CD4-positive, alpha-beta T cell treated with Interleukin-17A for 1 hour (primary cell): ENCODE measurements around the gene COMT.
"Not testable (repeated sequence)": the region's sequence is repeated elsewhere in the genome, so short reads cannot be mapped to it uniquely, and the experiment has no call there.

Experiments used
- DNase-seq: peaks from one replicate; pipeline ENCODE4 v3.0.0-alpha.2; 2020

The COMT gene

DNA sequence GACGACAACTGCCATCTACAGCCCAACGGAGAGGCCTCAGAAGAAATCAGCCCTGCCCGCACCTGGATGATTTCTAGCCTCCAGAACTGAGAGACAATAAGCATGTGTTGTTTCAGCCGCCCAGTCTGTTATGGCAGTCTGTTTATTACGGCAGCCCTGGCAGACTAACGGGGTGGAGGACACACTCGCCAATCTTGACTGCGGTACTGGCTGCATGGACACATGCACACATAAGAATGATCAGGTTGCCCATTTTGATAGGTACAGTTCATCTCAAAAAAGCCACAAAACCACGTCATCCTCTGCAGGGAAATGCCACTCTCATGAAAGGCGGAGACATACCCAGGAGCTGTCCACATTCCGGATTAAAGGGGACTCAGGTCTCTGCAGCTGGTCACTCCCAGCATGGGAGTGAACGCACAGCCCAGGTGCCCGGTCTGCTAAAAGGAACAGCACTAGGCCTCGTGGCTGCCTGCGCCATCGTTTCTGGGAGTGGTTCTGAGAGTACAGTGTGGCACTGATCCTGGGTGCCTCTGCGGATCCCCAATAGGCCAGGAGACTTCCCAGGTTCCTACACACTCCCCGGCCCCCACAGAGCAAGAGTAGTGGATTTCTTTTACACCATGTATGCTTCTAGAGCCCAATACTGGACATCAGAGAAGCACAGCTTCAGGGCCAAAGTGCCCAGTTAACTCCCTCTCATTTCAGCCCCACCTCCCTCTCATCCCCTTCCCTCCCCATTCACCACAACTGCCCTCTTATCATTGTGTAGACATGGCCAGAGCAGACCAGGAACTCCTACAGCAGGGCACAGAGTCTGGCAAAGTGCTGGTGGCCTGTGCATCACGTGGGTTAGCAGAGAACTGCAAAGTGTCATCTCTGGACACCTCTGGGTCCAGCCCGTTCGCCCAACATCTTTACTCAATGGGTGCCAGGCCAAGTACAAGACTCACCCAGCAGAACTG, 11.7 kb upstream of the COMT start:
- no peak for DNase-seq

DNA sequence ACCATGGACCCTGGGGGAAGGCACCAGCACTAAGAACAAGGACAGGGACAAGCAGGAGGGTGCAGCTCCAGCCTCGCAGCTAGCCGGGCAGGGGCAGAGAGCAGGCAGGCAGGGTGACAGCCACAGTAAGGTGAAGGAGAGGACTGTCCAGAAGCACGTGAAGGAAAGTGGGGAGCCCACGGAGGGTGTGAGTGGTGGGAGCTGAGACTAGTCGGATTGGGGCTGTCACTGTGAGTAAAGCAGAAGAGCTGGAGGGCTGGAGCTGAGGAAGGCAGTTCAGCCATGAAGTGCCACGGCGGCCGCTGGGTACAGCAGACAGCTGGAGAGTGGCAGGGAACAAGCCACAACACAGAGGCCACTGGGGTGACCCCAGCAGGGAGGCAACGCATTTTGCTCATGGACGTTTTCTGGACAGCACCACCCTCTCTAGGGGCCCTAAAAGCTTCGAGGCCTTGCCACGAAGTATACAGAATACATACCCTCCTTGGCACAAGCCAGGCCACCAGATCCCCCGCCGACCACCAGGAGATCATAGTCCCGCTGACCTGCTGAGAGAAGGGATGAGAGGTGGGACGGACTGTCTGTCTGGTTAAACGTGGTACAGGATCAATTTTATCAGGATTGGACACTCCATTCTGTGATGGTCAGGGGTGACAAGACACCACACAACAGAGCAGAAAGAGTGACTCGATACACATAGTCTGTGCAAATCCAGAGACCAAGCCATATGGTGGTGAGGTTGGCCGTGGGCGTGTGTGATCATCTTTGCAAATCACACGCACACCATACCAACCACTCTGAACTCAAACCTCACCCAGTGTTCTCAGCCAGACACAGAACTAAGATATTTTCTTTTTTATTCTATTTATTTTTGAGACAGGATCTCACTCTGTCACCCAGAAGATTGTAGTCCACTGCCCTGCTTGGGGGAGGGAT, 10.8 kb upstream of the COMT start:
- DNase-seq: no peak

DNA sequence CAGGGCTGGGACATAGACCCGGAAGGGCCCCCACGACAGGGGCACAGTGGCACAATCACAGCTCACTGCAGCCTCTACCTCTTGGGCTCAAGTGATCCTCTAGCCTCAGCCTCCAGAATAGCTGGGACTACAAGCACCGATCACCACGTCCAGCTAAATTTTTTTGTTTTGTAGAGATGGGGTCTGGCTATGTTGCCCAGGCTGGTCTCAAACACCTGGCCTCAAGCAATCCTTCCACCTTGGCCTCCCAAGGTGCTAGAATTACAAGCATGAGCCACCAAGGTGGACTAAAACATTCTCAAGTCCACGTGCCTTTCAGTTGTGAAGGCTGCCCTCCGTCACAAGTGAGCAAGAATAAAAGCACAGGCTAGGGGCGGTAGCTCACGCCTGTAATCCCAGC, 10.1 kb upstream of the COMT start:
- no peak for DNase-seq

DNA sequence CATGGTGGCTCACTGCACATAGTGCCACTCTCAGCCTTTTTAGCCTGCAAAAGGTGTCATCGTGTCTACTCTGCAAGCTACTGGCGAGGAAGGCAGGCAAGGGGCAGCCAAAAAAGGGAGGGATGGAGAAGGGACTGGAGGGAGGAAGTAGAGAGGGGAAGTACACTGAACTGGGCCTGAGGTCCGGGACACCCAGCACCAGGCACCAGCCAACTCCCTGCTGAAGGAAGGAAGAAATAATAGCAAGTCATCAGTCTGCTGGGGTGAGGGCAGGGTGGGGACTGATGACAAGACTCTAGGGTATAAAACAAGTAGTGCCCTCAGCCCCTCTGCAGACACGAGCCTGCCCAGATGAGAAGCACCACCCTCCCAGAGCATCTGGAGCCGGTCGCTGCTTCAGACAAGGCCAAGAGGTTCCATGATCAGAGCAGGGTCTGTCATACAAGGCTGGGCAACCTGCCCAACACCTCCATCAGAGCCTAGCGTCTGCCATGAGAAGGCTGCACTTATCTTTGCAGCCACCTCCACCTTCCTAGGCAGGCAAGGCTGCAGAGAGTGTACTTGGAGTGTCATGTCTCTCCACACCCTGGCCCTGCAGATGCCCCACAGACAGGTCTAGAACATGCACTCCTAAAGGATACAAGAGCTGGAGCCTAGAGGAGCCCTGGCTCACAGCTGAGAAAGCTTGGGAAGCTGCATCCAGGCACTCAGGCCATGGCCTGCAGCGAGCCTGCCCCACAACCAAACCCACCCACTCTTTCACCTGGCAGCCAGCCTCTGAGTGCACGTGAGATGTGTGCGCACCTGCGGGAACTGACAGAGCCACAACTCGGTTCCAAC, 9.0 kb upstream of the COMT start:
- no peak for DNase-seq

DNA sequence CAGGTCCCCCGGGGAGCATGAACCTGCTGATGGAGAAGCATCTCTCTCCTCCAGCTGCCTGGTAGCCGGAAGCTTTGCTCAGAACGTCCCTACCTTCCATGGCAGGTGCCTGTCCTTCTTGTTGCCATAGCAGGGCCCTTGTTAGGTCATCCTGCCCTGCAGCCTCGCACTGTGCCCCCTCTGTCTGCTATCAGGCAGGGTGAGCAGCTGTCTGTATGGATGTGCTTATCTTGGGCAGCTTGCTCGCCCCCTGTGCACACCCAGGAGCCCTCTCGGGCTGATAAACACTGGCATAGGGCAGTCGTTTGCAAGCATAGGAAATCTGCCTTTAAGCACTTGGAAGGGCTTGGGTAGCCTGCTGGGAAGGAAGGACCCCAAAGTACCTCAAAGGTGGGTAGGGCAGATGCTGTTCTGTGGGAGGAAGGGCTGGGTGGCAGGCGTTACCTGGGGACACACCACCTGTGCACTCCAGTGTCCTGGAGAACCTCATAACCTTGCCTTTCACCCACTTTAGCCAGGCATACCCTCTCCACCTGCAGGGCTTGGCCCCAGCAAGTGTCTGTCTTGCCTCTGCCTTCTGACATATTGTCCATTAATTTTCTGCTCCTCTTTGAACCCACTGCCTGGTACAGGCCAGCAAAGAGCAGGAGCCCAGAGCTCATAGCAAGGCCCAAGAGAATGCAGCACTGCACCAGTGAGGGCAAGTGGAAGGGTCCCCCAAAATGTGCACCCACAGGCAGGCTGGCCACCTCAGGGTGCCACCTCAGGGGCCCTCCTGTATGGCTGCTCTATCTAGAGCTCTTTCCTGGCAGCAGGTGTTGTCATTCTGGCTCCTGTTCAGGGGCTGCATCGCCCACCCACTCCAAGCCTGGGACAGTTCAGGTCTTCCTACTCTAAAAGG, 8.0 kb upstream of the COMT start:
- no peak for DNase-seq

DNA sequence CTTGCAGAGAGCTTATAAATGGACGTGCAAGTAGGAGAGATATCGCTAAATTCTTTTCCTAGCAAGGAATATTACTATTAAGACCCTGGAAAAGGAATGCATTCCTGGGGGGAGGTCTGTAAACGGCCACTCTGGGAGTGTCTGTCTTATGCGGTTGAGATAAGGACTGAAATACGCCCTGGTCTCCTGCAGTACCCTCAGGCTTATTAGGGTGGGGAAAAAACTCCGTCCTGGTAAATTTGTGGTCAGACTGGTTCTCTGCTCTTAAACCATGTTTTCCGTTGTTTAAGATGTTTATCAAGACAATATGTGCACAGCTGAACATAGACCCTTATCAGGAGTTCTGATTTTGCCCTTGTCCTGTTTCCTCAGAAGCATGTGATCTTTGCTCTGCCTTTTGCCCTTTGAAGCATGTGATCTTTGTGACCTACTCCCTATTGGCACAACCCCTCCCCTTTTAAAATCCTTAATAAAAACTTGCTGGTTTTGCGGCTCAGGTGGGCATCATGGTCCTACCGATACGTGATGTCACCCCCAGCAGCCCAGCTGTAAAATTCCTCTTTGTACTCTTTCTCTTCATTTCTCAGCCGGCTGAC, 6.4 kb upstream of the COMT start:
- not testable (repeated sequence) for DNase-seq

DNA sequence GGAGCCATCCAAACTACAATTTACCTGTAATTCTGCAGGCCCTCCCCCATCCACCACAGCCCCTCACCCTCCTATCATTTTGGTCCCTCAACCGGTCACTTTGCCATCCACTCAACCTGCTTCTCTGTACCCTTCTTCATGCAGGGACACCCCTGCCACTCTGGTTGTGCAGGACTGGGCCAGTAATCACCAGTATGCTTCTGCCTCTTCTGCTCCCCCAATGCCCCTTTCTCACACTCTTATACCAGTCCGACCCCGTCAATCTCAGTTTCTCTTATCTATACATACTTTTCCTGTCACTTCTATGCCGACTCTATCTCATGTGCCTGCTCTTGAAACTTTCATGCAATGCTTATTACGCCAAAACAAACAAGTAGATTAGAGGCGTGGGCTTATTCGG, 5.1 kb upstream of the COMT start:
- no peak for DNase-seq

DNA sequence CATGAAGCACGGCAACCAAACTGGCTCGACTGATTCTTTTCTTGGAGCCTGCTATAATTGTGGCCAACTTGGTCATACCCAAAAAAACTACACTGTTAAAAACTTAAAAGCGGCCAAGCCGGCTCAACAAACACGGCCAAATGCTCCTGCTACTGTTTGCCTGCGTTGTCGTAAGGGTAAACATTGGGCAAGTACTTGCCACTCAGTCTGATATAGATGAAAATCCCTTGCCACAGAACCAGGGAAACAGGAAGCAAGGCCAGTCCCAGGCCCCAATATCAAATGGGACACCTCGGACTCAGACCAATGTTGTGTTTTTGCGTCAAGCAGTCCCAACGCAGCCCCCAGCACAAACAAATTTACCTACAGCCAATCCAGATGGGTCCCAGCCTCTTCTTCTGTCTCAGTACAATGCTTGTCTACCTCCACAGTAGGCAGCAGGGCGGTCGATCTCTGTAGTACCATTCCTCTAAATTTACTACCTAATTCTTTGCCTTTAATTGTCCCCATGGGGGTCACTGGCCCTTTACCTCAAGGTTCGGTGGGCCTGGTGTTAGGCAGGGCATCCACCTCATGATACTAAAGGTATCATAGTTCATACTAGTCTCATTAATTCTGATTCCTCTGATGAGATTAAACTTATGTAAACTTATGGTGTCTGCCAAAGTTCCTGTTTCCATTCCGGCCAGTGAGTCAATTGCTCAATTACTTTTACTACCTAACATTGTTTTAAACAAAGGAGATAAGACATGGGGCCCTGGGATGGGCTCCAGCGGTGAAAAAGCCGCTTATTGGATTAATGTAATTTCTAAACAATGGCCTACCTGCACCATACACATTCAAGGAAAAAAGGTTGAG, 3.7 kb upstream of the COMT start:
- no peak for DNase-seq

DNA sequence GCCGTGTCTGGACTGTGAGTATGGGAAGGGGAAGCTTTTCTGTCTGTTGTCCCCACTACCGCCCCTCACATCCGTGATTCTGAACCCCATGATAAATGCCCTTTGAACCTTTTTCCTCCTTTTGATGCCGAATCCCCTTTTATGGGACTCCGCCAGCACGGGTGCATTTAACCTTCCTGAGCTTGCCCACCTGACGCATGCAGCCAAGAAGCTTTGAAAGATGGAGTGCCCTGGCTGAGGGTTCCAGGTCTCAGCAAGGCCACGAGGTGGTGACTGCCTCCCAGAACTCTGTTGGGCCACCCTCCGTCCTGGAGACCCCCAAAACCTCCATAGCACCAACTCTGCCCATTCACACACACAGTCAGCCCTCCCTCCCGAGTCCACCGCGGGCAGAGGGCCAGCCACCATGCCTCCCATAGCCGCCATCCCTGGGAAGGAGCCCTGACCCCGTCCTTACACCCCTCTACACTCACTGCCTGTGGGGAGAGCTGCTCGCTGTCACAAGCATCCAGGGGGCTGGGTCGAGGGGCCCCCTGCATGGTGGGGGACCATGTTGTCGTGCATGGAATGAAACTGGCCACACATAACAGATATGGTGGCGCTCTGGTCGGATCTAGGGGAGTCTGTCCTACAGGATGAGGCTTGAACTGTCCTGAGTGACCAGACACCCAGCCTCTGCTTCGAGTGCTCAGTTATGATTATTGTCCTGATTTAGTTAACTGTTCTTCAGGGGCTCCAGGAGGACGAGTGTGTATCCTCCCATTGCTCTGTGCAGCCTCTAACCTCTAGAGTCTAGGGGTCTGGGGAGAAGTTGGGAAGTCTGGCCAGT, 822 bp upstream of the COMT start:
- DNase-seq: no peak

DNA sequence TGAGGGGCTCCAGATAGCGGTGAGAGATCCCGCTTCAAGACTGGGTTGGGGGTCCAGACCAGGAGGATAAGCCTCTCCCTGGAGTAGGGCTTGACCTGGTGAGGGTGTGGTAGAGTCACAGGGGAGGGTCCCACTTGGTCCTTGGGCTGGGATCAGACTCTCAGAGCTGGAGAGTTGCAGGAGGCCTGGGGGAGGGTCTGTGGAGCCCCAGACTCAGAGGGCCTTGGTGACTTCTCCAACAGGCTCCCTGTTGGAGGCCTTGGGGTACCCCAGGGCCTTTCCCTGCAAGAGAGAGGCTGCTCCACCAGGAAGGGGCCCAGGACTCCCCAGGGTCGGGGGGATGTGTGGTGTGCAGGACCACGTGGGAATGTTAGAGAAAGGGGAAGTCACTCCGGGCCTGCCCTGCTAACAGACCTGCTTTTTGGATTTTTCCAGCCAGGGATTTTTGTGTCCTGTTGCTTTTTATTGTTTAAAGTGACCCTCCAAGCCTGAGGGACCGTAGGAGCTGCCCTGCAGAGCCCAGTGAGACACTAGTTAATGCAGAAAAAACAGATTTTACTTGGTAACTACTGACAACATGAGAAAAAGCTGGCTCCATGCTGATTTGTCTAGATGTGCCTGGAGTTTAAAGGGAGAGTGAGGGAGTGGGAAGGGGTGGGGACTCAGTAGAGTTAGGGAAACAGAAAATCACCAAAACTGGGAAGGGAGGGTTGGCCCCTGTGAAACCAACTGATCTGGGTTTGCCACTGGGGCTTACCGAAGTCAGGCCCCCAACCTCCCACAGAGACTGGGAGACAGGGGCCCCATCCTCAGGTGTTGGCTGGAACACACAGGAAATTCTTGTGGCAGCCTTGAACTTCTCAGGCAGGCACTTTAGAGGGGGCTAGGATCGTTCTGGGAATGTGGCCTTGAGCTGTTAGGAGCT, 847 bp downstream of the COMT start:
- peak; percentile 6 for DNase-seq

DNA sequence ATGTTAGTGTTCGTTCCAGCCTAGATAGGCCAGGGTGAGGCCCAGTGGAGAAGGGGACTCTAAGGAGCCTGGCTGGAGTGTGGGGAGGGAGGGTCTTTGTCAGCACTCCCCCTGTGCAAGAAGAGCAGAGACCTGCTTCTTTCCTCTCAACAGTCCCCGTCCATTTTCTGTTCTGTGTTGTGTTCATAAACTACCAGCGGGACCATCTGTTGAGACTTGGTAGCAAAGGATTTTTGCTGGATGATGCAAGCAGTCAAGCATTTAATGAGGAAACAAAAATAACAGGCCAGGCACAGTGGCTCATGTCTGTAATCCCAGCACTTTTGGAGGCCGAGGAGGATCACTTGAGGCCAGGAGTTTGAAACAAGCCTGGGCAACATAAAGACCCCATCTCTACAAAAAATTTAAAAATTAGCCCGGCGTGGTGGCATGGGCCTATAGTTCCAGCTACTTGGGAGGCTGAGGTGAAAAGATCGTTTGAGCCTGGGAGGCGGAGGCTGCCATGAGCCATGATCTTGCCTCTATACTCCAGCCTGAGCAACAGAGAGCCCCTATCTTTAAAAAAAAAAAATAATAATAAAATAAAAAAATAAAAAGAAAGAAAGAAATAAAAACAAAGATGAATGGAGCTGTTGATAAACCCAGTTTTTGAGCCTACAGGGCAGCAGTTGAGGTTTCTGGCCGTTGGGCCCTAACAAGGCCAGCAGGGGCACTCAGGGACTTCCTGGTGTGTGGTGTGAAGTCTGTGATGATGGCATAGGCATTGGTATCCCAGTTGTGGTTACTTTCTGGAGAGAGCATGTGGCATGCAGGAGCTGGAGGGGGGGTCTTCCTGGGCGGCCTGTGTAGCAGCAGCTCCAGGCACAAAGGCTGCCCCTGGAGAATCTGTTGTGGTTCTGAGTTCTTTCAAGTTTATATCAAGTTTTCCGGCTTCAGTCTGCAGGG, 1.8 kb downstream of the COMT start:
- DNase-seq: no peak

DNA sequence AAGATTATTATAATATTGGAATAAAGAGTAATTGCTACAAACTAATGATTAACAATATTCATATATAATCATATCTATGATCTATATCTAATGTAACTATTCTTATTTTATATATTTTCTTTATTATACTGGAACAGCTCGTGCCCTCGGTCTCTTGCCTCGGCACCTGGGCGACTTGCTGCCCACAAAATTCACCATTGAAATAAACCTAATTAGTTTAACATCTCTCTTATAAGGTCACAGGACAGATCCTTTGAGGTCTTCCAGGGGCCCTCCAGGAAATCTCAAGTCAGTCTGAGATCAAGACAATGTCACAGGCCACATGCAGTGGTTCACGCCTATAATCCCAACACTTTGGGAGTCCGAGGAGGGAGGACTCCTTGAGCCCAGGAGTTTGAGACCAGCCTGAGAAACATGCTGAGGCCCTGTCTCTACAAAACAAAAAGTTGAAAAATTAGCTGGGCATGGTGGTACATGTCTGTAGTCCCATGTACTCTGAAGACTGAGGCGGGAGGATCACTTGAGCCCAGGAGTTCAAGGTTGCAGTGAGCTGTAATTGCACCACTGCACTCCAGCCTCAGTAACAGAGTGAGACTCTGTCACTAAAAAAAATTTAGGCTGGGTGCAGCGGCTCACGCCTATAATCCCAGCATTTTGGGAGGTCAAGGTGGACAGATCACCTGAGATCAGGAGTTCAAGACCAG, 6.6 kb downstream of the COMT start:
- no peak for DNase-seq

DNA sequence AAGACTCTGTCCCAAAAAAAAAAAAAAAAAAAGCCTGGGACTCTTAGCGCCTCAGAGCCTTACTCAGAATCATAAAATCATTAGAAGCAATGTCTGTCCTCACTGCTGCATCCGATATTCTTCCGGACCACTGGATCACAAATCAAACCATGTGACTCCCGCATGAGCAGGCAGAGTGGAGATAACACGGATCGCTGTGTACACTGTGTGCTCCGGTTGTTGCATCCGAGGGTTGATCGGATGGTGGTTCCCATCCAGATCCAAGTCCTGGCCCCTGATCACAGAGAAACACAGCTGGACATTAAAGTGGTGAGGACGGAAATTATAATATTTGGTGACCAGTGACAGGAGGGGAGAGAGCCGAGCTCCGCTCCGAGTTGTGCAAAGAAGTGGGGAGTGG, 9.8 kb downstream of the COMT start:
- no peak for DNase-seq

DNA sequence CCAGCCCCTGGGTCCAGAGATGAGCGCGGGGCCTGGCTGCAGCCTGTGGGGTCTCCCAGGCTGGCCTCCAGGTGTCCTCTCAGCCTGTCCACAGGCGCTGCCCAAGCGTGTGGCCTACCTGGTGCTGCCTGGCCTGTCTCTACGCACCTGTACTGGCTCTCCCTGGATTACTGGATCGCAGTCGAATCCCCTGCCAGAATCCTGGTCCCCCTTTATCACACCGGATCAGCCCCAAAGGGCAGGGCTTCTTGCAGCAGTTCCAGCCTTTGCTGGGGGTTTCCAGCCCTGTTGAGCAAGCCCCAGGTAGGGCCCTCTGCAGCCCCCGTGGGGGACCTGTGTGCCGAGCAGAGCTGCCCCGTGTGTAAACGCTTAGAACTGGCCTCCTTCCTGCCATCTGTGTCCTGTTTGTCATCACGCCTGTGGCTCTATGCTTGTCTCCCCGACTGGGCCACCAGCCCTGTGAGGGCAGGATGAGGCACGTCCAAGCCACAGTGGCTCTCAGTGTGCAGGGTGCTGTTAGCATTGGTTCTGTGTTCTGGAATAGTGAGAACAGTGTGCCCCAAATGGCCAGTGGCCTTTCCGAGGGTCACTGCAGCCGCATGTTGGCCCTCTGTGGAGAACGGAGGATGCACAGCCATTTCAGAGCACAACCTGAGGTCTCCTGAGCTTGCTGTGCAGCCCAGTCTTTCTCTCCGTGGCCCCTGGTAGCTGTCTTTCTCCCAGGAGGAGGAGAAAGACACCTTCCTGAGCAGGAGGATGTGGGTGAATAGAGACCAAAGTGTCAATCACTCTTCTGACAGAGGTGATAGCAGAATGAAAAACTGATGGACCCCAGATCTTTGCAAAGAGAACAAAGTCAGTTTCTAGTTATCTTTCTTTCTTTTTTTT, 13.9 kb downstream of the COMT start:
- DNase-seq: no peak

DNA sequence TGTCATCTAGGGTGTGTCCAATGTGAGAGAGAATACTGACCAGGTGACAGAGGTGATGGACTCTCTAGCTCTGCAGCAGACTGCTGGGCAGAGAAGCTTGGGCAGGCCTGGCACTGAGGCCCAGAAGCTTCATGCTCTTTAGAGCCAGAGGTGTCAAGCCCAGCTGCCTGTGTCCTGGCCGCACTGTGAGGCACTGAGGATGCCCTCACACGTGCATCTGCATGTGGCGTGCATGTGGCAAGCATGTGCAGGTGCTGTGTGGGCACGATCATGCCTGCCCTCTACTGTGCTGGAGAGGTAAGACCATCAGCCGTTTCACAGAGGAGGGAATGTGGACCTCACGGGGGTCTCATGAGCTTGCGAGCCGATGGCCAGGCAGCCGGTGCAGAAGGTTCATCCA, 15.9 kb downstream of the COMT start:
- DNase-seq: no peak
